Measurements from ENCODE around the gene SLC22A16. TPM values are rescaled to one million over a fixed set of nuclear protein-coding genes. Genes with fewer than 3 reads are reported as not detected.
"Not testable (repeated sequence)": the region's sequence is repeated elsewhere in the genome, so short reads cannot be mapped to it uniquely, and the experiment has no call there.

SLC22A16 gene
- total and polyA plus RNA-seq, 2 experiments from 2014 or later, result not detected

GRCh38 chr6:110490110-110490509 is 13.7 kb upstream of the SLC22A16 start:
- H3K4me2 ChIP-seq, result no peak overlapping the region
- H3K9me3 ChIP-seq (ENCODE audit: low read depth), result no peaks in the 10 kb centered on the region
- no peak for DNase-seq (ENCODE audit: low spot score)
- no peaks in the 10 kb centered on the region for H3K27me3 ChIP-seq
- no peak overlapping the region for H3K27ac ChIP-seq
- H3K79me2 ChIP-seq, result no peaks in the 10 kb centered on the region
- no peaks in the 10 kb centered on the region for H3K4me1 ChIP-seq (ENCODE audit: insufficient read depth)
- no peaks in the 10 kb centered on the region for H3K9me2 ChIP-seq (replicated peaks; ENCODE audit: insufficient read depth)
- no peaks in the 10 kb centered on the region for H4K20me1 ChIP-seq (ENCODE audit: insufficient read depth, poor library complexity, severe bottlenecking)
- no peak overlapping the region for H3K4me3 ChIP-seq
- no peak overlapping the region for H2AFZ ChIP-seq
- no peaks in the 10 kb centered on the region for H3K36me3 ChIP-seq (replicated peaks; ENCODE audit: insufficient read depth, low read depth)
- TF ChIP-seq EZH2 (IDR thresholded peaks at IDR 0.05; ENCODE audit: borderline replicate concordance) (no peak), EZH2phosphoT487 (IDR thresholded peaks at IDR 0.05; ENCODE audit: low read depth, severe bottlenecking, unreplicated experiment) (no peak), CTCF (IDR thresholded peaks at IDR 0.05; ENCODE audit: poor library complexity) (no peak)
- WGBS (ENCODE audit: low lambda C conversion rate, missing lambda C conversion rate), result 51% methylated on average over 3 of the region's 3 CpGs

DNA sequence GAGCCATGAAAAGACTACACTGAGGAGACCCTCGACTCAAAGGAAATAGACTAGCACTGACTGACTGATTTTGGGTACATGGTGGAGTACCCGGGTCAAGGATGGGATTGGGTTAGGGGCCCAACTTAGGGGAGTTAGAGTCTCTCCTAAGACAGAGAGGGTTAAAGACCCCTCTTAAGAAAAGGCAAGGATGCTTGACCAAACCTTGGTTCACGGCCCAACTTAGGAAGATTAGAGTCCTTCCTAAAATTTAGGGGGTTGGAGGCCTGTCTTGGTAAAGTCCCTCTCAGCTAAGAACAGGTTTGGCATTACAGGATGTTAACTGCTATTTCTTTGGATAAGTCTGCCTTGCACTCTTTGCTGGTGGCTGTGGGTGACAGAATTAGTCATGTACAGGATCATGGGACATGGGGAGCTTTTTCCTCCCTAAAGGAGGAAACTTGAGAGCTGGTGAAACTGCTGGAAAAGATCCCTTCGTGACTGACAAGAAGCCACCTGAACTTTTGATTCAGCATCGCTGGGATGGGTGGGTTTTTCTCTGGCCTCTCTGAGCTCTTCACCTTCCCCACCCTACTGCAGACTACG is 12.3 kb upstream of the SLC22A16 start:
- TF ChIP-seq EZH2phosphoT487 (IDR thresholded peaks at IDR 0.05; ENCODE audit: low read depth, severe bottlenecking, unreplicated experiment) (no peak), EZH2 (IDR thresholded peaks at IDR 0.05; ENCODE audit: borderline replicate concordance) (no peak), CTCF (IDR thresholded peaks at IDR 0.05; ENCODE audit: poor library complexity) (no peak)
- Histone ChIP-seq H3K9me2 (replicated peaks; ENCODE audit: insufficient read depth) (no peaks in the 10 kb centered on the region), H3K4me3 (no peak overlapping the region), H3K79me2 (no peaks in the 10 kb centered on the region), H3K27ac (no peak overlapping the region), H3K36me3 (replicated peaks; ENCODE audit: insufficient read depth, low read depth) (no peaks in the 10 kb centered on the region), H3K4me2 (no peak overlapping the region), H4K20me1 (ENCODE audit: insufficient read depth, poor library complexity, severe bottlenecking) (no peaks in the 10 kb centered on the region), H3K27me3 (no peaks in the 10 kb centered on the region), H3K4me1 (ENCODE audit: insufficient read depth) (no peaks in the 10 kb centered on the region), H2AFZ (no peak overlapping the region), H3K9me3 (ENCODE audit: low read depth) (no peaks in the 10 kb centered on the region)
- no peak for DNase-seq (ENCODE audit: low spot score)
- WGBS (ENCODE audit: low lambda C conversion rate, missing lambda C conversion rate), result 97% methylated on average over 6 of the region's 6 CpGs

DNA sequence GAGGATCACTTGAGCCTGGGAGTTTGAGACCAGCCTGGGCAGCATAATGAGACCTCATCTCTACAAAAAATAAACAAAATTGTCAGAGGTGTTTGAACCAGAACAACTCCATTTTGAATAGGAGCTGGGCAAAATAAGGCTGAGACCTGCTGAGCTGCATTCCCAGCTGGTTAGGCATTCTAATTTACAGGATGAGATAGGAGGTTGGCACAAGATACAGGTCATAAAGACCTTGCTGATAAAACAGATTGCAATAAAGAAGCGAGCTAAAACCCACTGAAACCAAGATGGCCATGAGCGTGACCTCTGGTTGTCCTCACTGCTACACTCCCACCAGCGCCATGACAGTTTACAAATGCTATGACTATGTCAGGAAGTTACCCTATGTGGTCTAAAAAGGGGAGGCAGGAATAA is 11.6 kb upstream of the SLC22A16 start:
- H3K4me3 ChIP-seq; DNase-seq (ENCODE audit: low spot score); H3K27ac ChIP-seq; H3K4me2 ChIP-seq; H3K9me3 ChIP-seq (ENCODE audit: low read depth); H3K27me3 ChIP-seq; H3K4me1 ChIP-seq (ENCODE audit: insufficient read depth); H4K20me1 ChIP-seq (ENCODE audit: insufficient read depth, poor library complexity, severe bottlenecking); H3K9me2 ChIP-seq (replicated peaks; ENCODE audit: insufficient read depth); H3K36me3 ChIP-seq (replicated peaks; ENCODE audit: insufficient read depth, low read depth); H2AFZ ChIP-seq; H3K79me2 ChIP-seq: not testable (repeated sequence)
- 91% methylated on average over 3 of the region's 3 CpGs for WGBS (ENCODE audit: low lambda C conversion rate, missing lambda C conversion rate)

DNA sequence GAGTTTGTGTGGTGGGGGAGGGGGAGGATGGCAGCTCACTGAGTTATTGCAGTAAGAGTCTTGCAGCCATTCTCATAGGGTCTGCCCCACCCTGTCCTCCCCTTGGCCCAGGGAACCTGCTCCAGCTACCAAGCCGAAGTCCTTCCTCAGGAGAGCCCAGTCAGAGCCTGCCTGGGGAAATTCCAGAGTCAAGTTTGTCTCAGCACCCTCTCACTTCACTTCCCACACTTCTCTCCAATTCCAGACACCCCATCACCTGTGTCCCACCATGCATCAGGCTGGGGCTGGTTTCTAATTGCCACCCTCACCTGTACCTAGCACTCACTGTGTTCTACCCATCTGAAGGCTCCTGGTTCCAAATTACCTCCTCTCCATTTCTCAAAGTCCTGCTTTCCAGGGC is 10.3 kb upstream of the SLC22A16 start:
- Histone ChIP-seq H4K20me1 (ENCODE audit: insufficient read depth, poor library complexity, severe bottlenecking) (no peaks in the 10 kb centered on the region), H3K4me2 (no peak overlapping the region), H3K27ac (no peak overlapping the region), H3K27me3 (no peaks in the 10 kb centered on the region), H3K9me2 (replicated peaks; ENCODE audit: insufficient read depth) (no peaks in the 10 kb centered on the region), H2AFZ (no peak overlapping the region), H3K4me1 (ENCODE audit: insufficient read depth) (no peaks in the 10 kb centered on the region), H3K36me3 (replicated peaks; ENCODE audit: insufficient read depth, low read depth) (no peaks in the 10 kb centered on the region), H3K9me3 (ENCODE audit: low read depth) (no peaks in the 10 kb centered on the region), H3K79me2 (no peaks in the 10 kb centered on the region), H3K4me3 (no peak overlapping the region)
- no peak for DNase-seq (ENCODE audit: low spot score)
- TF ChIP-seq EZH2 (IDR thresholded peaks at IDR 0.05; ENCODE audit: borderline replicate concordance), result no peak
- TF ChIP-seq CTCF (IDR thresholded peaks at IDR 0.05; ENCODE audit: poor library complexity), result no peak
- TF ChIP-seq EZH2phosphoT487 (IDR thresholded peaks at IDR 0.05; ENCODE audit: low read depth, severe bottlenecking, unreplicated experiment), result no peak
- WGBS (ENCODE audit: low lambda C conversion rate, missing lambda C conversion rate), result 85% methylated on average over 1 of the region's 1 CpG
